Right renal cortex interstitium (tissue), 3 donors: Measurements from ENCODE around the gene S100A5. TPM values are rescaled to one million over a fixed set of nuclear protein-coding genes. Genes with fewer than 3 reads are reported as not detected.
"Not testable (repeated sequence)": the region's sequence is repeated elsewhere in the genome, so short reads cannot be mapped to it uniquely, and the experiment has no call there.

Experiments
- DNase-seq, 3 donors: peaks; one replicate each; pipeline ENCODE4 v3.0.0-alpha.2; 2013; ENCODE audit warnings: low read depth in 3 of 3, low spot score in 2 of 3
- polyA plus RNA-seq, 3 donors: library from polyadenylated mRNA; unstranded; fragments of 120-200 nt; gene quantifications; one replicate each; pipeline ENCODE4 v1.2.1, GENCODE V29; 2013; ENCODE audit not compliant: insufficient read length in 3 of 3

The S100A5 gene
- polyA plus RNA-seq, 3 donors = 1.1 to 1.7 (median 1.2) TPM

DNA sequence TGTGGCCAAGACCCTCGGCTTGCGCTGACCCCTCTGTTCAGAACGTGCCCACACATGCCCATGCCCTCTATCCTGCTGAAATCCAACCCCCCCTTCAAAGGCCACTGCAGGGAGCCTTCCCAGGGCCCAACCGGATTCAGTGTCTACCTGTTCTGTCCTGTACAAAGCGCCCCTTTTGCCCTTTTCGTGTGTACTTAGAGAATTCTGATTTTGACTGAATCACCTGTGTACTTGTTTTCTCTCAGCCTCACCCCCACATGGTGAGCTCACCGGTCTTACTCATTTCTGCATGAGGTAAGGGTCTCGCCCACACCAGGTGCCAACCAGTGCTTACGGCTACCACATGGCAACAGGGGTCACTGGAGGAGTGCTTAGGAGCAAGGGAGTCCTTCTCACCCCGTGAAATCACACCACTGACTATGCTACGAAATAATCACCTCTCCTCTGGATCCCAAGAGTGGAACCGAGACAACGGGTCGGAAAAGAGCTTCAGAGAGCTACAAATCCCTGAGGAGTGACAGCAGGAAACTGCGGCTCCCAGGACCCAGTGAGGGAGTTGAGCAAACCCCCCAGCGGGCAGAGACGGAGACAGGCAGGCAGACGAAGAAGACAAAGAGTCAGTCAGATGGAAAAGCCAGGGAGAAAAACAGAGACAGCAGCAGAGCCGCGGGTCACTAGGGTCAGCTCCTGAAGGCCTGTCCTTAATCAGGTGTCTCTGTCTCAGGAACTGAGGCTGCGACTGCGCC lies 27.1 kb upstream of the S100A5 start:
- no peak for DNase-seq

DNA sequence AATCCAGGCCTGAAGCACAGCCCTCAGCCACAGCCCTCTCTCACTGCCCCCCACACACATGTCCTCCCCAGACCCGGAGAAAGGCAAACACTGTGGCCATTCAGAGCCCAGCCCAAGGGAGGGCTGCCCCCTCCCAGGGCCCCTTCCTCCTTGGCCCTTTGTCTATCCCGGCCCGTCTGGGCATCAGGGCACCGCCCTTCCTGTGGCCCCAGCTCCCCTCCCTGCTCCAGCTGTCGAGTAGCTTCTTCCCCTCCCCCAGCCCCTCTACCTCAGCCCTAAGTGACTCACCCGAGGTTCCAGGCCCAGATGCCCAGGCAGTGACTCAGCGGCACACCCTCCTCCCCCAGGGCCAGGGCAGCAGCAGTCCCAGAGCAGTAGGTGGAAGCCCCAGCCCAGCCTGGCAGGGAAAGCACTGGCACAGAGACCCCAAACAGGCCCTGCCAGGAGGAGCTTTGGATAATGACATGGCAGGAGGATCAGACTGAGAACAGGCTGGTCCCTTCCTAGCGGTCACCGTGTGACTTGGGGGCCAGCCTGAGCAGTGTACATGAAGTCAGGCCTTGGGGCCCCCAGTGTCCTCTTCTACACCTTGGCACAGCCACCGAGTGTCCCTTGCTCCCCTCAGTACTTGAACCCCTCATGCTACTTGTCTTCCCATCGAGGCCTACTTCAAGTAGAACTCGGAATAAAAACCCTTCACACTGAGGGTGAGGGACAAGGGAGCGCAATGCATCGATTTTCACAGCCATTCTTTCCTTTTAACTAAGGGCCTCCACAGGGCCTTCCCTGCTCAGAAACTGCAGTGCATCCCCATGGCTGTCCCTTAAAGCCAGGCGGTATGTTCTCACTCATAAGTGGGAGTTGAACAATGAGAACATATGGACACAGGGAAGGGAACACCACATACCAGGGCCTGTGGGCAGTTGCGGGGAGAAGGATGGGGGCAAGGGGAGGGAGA lies 26.0 kb upstream of the S100A5 start:
- no peak for DNase-seq

DNA sequence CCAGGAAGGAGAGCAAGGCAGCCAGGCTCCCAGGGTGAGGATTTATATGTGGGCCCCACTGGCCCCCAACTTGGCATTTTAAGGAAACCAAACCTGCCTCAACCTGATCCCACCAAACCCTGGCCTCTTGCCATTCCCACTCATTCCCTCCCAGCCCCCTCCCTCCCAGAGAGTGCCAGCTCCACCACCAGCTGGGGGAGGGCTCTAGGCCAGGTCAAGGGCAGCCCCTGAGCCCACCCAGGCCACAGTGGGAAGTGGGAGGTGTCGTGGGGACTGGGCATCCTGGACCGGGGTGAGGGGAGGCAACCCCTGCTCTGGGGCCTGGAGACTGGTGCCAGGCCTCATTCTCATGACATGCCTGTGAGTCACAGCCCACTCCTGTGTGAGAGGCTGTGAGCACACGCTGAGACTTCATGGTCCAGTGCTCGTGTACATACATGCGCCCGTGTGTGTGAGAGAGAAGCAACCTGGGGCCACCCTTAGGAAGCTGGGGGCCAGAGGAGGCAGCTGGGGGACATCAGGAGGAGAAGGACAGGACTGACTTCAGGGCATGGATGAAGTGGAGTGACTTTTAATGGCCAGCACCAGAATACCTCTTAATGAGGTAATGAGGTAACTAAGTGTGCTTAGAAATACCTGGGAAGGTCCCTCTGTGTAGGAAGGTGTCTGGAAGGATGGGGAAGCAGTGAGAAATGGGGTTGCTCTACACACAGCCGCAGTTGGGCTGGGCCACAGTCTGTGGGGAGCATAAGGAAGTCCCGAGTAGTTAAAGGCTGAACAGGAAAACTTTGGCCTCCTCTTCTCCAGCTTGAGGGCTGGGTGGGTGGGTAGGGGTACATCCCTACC lies 25.0 kb upstream of the S100A5 start, which contains the start of gene S100A2:
S100A2 (minus strand) TSS at position 316 of the 846 bp plus-strand sequence. CDS start 1,967 bp downstream, outside the sequence.
- no peak for DNase-seq

DNA sequence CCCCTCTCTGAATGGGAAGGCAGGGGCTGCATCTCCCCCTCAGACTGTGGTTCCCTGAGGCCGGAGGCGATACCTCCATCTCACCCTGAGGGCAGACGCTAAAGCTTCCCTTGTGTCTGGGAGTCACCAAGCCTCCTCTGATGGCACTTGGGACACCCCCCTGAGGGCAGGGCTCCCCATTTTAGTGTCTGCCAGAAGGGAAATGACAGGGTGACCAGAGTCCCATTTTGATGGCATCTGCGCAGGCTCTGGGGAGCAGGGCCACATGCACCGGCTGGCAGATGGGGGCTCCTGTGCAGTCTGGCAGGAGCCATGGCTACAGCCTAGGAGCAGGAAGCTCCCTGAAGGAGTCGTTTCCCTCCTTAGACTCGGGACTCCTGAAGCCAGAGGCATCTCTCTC lies 23.3 kb upstream of the S100A5 start:
- DNase-seq = no peak

- DNase-seq = no peak
Observed at GRCh38 chr1:153563483-153563901, 22.8 kb upstream of the S100A5 start.

- DNase-seq = not testable (repeated sequence)
Observed at GRCh38 chr1:153562021-153562420, 21.3 kb upstream of the S100A5 start.

DNA sequence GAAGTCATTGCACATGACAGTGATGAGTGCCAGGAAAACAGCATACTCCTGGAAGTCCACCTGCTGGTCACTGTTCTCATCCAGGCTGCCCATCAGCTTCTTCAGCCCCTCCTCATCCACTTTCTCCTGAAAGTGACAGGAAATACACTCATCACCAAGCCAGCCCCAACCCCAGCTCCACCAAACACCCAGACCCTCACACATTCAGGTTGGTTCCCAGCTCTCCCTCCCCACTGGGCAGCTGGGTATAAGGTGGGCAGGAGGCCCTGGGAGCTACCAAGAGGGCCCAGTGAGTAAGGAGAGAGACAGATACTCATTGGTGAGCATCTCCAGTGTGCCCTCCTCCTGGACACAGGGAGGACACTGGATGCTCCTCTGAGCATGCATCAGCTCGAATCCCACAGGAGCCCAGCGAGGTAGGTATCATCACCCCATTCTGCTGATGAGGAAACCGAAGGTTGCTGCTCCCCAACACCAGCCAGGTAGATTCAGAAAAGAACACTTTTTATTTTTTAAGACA lies 20.8 kb upstream of the S100A5 start:
- no peak for DNase-seq

GRCh38 chr1:153560771-153561465 lies 20.2 kb upstream of the S100A5 start:
- DNase-seq = no peak

DNA sequence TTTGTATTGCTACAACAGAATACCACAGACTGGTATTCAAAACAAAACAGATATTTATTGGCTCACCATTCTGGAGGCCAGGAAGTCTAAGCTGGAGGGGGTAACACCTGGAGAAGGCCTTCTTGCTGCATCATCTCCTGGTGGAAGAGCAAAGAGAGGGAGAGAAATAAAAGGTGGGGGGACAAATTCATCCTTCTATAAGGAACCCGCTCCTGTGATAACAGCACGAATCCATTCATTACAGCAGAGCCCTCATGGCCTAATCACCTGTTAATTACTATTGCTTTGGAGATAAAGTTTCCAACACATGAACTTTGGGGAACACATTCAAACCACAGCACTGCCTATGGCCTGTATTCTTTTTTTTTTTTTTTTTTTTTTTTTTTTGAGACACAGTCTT lies 19.5 kb upstream of the S100A5 start:
- DNase-seq = no peak

DNA sequence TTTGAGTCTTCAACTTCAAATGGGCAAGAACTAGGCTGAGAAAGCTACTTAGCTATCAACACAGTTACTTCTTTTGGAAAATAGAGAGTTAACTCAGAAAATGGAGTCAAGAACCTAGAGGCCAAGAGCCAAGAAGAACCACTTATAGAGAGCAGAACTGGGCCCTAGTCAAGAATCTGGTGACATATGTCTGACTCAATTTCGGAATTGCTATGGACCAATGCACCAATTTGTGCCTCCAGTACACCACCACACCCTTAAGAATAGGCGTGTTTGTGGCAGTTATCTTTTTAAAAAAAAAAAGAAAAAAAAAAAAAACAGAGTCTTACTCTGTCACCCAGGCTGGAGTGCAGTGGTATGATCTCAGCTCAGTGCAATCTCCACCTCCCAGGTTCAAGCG lies 17.1 kb upstream of the S100A5 start:
- DNase-seq = no peak

DNA sequence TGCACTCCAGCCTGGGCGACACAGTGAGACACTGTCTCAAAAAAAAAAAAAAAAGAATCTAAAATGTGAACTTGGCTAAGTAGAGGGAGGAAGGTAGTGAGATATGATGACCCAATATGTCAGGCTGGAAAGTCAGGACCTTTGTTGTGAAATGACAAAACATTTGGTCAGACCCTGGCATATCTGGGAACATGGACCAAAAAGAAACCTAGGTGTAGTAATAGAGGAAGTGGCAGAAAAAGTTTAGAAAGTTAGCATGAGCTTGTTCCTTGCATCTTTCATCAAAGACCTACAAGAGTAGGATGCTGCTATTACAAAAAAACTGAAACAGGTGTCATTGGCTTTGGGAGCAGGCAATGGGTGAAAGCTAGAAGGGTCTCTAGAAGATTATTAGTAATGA lies 15.6 kb upstream of the S100A5 start:
- no peak for DNase-seq

DNA sequence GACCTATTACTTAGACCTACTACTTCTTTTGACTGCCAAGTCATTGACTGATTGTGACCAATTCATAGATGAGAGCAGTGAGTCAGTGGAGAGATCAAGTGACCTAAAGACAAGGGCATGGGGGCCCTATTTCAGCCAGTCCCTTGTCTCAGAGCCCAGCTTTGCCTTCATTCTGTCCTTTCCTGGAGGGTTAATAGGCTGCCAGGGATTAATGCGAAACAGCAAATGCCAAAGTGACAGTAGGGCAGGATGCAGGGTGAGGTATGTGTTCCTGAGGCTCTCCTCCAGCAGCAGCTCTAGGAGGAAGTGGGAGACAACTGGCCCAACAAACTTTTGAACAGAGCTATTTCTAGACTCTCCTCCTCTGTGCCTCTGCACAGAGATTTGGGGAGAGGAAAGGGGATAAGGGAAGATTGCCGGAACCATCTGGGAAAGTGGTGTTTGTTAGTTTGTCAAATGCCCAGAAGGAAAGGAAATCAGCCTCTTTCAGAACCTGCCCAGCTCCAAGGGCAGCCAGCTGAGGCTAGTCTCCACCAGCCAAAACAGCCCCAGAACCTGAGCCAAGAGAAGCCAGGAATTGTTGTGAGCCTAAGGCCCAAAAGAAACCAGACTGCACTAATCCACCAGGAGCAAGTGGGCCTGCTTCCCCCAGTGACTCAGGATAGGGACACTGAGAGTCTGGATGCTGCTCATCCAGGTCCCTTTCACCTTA lies 13.3 kb upstream of the S100A5 start:
- DNase-seq = no peak

GRCh38 chr1:153553096-153553495 lies 12.4 kb upstream of the S100A5 start:
- no peak for DNase-seq

DNA sequence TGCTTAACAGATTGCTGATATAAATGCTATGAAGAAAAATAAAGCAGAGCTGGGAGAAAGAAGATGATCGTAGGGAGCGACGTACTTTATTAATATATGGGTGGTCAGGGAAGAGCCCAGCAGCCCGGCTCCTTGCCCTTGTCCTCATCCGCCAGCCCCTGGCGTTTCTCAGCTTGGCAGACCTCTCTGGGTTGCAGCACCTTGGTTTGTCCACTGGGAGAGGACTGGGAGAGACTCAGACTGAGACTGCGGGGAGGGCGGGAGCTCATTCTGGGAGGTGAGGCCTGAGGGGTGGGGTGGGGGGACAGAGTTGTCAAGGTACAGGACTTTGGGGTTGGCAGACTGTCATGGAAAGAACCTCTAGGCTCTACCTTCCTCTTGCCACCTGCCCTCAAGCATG lies 11.6 kb upstream of the S100A5 start:
- DNase-seq = no peak

GRCh38 chr1:153550827-153551500 lies 10.2 kb upstream of the S100A5 start:
- DNase-seq = no peak

GRCh38 chr1:153550398-153550758 lies 9.6 kb upstream of the S100A5 start:
- no peak for DNase-seq

- no peak for DNase-seq
Observed at GRCh38 chr1:153549741-153550397, 9.1 kb upstream of the S100A5 start.
